Measurements from ENCODE around the gene DDX11.

Gene DDX11

DNA sequence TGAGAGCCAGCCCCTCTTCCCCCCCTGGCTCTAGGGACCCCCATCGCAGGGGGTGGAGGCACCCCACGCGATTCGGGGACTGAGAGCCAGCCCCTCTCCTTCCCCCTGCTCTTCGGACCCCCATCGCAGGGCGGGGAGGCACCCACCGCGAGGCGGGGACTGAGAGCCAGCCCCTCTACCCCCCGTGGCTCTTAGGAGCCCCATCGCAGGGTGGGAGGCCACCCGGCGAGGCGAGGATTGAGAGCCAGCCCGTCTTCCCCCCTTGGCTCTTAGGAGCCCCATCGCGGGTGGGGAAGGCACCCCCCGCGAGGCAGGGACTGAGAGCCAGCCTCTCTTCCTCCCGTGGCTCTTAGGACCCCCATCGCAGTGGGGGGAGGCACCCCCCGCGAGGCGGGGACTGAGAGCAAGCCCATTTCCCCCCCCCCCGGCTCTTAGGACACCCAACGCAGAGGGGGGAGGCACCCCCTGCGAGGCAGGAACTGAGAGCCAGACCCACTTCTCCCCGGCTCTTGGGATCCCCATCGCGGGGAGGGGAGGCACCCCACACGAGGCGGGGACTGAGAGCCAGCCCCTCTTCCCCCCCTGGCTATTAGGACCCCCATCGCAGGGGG is 45.6 kb downstream of the DDX11 start (continued):
- TF ChIP-seq, protein P1, sequence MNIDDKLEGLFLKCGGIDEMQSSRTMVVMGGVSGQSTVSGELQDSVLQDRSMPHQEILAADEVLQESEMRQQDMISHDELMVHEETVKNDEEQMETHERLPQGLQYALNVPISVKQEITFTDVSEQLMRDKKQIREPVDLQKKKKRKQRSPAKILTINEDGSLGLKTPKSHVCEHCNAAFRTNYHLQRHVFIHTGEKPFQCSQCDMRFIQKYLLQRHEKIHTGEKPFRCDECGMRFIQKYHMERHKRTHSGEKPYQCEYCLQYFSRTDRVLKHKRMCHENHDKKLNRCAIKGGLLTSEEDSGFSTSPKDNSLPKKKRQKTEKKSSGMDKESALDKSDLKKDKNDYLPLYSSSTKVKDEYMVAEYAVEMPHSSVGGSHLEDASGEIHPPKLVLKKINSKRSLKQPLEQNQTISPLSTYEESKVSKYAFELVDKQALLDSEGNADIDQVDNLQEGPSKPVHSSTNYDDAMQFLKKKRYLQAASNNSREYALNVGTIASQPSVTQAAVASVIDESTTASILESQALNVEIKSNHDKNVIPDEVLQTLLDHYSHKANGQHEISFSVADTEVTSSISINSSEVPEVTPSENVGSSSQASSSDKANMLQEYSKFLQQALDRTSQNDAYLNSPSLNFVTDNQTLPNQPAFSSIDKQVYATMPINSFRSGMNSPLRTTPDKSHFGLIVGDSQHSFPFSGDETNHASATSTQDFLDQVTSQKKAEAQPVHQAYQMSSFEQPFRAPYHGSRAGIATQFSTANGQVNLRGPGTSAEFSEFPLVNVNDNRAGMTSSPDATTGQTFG (tag by site-specific recombination; IDR thresholded peaks at IDR 0.05; ENCODE audit: borderline replicate concordance): no peak
- TF ChIP-seq SP7 (tag by site-specific recombination; IDR thresholded peaks at IDR 0.05) (0 out of 2 replicates have a peak, but pooled peaks have one; percentile 35), ZNF311 (tag by site-specific recombination; IDR thresholded peaks at IDR 0.05; ENCODE audit: borderline replicate concordance) (no peak), KLF10 (tag by site-specific recombination; IDR thresholded peaks at IDR 0.05) (no peak), ZNF501 (tag by site-specific recombination; IDR thresholded peaks at IDR 0.05) (0 out of 2 replicates have a peak, but pooled peaks have one; percentile 18), ZIC2 (tag by site-specific recombination; IDR thresholded peaks at IDR 0.05) (peak; percentile 97), SP3 (tag by site-specific recombination; IDR thresholded peaks at IDR 0.05) (peak; percentile 74)
- TF ChIP-seq, protein P2, sequence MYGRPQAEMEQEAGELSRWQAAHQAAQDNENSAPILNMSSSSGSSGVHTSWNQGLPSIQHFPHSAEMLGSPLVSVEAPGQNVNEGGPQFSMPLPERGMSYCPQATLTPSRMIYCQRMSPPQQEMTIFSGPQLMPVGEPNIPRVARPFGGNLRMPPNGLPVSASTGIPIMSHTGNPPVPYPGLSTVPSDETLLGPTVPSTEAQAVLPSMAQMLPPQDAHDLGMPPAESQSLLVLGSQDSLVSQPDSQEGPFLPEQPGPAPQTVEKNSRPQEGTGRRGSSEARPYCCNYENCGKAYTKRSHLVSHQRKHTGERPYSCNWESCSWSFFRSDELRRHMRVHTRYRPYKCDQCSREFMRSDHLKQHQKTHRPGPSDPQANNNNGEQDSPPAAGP (tag by site-specific recombination; IDR thresholded peaks at IDR 0.05): no peak

DNA sequence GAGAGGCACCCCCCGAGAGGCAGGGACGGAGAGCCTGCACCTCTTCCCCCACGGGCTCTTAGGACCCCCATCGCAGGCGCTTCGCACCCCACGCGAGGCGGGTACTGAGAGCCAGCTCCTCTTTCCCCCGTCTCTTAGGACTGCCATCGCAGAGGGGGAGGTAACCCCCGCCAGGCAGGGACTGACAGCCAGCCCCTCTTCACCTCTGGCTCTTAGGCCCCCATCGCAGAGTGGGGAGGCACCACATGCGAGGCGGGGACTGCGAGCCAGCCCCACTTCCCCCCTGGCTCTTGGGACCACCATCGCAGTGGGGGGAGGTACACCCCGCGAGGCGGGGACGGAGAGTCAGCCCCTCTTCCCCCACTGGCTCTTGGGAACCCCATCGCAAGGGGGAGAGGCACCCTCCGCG is 46.1 kb downstream of the DDX11 start:
- TF ChIP-seq ZNF184 (tag by site-specific recombination; IDR thresholded peaks at IDR 0.05) (no peak), ZBTB8A (tag by site-specific recombination; IDR thresholded peaks at IDR 0.05) (no peak), SCRT1 (tag by site-specific recombination; IDR thresholded peaks at IDR 0.05; ENCODE audit: borderline replicate concordance) (no peak), ZFP3 (tag by site-specific recombination; IDR thresholded peaks at IDR 0.05; ENCODE audit: low read depth) (no peak), ZNF555 (tag by site-specific recombination; conservative IDR thresholded peaks at IDR 0.05) (no peak), GLIS1 (tag by site-specific recombination; IDR thresholded peaks at IDR 0.05) (no peak), ZNF114 (tag by site-specific recombination; IDR thresholded peaks at IDR 0.05) (no peak), REPIN1 (tag by site-specific recombination; IDR thresholded peaks at IDR 0.05; ENCODE audit: low read depth) (no peak), ZNF391 (tag by site-specific recombination; IDR thresholded peaks at IDR 0.05; ENCODE audit: borderline replicate concordance, low read depth) (no peak), ZNF658 (tag by site-specific recombination; IDR thresholded peaks at IDR 0.05) (no peak), ZNF274 (IDR thresholded peaks at IDR 0.05; ENCODE audit: low read length) (no peak), ZNF274 (tag by site-specific recombination; IDR thresholded peaks at IDR 0.05; ENCODE audit: borderline replicate concordance) (no peak), ZNF302 (tag by site-specific recombination; IDR thresholded peaks at IDR 0.05; ENCODE audit: low read depth) (no peak)
- TF ChIP-seq, protein P3, sequence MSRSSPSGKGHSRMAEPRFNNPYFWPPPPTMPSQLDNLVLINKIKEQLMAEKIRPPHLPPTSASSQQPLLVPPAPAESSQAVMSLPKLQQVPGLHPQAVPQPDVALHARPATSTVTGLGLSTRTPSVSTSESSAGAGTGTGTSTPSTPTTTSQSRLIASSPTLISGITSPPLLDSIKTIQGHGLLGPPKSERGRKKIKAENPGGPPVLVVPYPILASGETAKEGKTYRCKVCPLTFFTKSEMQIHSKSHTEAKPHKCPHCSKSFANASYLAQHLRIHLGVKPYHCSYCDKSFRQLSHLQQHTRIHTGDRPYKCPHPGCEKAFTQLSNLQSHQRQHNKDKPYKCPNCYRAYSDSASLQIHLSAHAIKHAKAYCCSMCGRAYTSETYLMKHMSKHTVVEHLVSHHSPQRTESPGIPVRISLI (tag by site-specific recombination; IDR thresholded peaks at IDR 0.05): no peak
- TF ChIP-seq, protein P4, sequence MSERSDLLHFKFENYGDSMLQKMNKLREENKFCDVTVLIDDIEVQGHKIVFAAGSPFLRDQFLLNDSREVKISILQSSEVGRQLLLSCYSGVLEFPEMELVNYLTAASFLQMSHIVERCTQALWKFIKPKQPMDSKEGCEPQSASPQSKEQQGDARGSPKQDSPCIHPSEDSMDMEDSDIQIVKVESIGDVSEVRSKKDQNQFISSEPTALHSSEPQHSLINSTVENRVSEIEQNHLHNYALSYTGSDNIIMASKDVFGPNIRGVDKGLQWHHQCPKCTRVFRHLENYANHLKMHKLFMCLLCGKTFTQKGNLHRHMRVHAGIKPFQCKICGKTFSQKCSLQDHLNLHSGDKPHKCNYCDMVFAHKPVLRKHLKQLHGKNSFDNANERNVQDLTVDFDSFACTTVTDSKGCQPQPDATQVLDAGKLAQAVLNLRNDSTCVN (tag by site-specific recombination; optimal IDR thresholded peaks at IDR 0.05): no peak
- TF ChIP-seq, protein P5, sequence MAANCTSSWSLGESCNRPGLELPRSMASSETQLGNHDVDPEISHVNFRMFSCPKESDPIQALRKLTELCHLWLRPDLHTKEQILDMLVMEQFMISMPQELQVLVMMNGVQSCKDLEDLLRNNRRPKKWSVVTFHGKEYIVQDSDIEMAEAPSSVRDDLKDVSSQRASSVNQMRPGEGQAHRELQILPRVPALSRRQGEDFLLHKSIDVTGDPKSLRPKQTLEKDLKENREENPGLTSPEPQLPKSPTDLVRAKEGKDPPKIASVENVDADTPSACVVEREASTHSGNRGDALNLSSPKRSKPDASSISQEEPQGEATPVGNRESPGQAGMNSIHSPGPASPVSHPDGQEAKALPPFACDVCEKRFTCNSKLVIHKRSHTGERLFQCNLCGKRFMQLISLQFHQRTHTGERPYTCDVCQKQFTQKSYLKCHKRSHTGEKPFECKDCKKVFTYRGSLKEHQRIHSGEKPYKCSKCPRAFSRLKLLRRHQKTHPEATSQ (tag by site-specific recombination; IDR thresholded peaks at IDR 0.05): no peak
- TF ChIP-seq, protein P6, sequence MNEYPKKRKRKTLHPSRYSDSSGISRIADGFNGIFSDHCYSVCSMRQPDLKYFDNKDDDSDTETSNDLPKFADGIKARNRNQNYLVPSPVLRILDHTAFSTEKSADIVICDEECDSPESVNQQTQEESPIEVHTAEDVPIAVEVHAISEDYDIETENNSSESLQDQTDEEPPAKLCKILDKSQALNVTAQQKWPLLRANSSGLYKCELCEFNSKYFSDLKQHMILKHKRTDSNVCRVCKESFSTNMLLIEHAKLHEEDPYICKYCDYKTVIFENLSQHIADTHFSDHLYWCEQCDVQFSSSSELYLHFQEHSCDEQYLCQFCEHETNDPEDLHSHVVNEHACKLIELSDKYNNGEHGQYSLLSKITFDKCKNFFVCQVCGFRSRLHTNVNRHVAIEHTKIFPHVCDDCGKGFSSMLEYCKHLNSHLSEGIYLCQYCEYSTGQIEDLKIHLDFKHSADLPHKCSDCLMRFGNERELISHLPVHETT (tag by site-specific recombination; IDR thresholded peaks at IDR 0.05): no peak
- Histone ChIP-seq H3K4me3 (ENCODE audit: low read depth, low read length) (no peak overlapping the region), H3K4me1 (ENCODE audit: control insufficient read depth, insufficient read depth, low read length) (peaks cover 2% of the 10 kb centered on the region; the same call in 1 of the 2 replicates), H3K27ac (ENCODE audit: extremely low read depth, low read depth, low read length) (no peak overlapping the region; the same call in 1 of the 2 replicates), H3K9me3 (ENCODE audit: control insufficient read depth, insufficient read depth, low read depth, low read length) (no peaks in the 10 kb centered on the region), H3K36me3 (ENCODE audit: control insufficient read depth in 2 of 2, insufficient read depth in 1 of 2, low read length in 2 of 2) (no peaks in the 10 kb centered on the region)
- CTCF ChIA-PET: no interaction called here
- POLR2A ChIA-PET: no interaction called here

All from HEK293 (cell line).